ENCODE results near the gene ADAMTSL3.

The ADAMTSL3 gene

GRCh38 chr15:83671603-83672002, 17.7 kb downstream of the ADAMTSL3 start:
- TF ChIP-seq EGR1 (IDR thresholded peaks at IDR 0.05) (no peak), TCF12 (IDR thresholded peaks at IDR 0.05; ENCODE audit: low read depth) (no peak), NFIC (IDR thresholded peaks at IDR 0.05) (no peak), RAD21 (IDR thresholded peaks at IDR 0.05; ENCODE audit: low read depth) (no peak), CEBPB (IDR thresholded peaks at IDR 0.05) (no peak), FOXM1 (IDR thresholded peaks at IDR 0.05; ENCODE audit: borderline replicate concordance, low read depth) (no peak), CREB1 (IDR thresholded peaks at IDR 0.05; ENCODE audit: low read depth) (no peak), TEAD4 (IDR thresholded peaks at IDR 0.05) (no peak), EP300 (IDR thresholded peaks at IDR 0.05; ENCODE audit: borderline replicate concordance) (no peak), YY1 (IDR thresholded peaks at IDR 0.05; ENCODE audit: low read depth) (no peak), ZBTB7A (IDR thresholded peaks at IDR 0.05; ENCODE audit: low read depth) (no peak), TAF1 (IDR thresholded peaks at IDR 0.05; ENCODE audit: low read depth) (no peak), USF1 (IDR thresholded peaks at IDR 0.05) (no peak)
- TF ChIP-seq, protein P1, sequence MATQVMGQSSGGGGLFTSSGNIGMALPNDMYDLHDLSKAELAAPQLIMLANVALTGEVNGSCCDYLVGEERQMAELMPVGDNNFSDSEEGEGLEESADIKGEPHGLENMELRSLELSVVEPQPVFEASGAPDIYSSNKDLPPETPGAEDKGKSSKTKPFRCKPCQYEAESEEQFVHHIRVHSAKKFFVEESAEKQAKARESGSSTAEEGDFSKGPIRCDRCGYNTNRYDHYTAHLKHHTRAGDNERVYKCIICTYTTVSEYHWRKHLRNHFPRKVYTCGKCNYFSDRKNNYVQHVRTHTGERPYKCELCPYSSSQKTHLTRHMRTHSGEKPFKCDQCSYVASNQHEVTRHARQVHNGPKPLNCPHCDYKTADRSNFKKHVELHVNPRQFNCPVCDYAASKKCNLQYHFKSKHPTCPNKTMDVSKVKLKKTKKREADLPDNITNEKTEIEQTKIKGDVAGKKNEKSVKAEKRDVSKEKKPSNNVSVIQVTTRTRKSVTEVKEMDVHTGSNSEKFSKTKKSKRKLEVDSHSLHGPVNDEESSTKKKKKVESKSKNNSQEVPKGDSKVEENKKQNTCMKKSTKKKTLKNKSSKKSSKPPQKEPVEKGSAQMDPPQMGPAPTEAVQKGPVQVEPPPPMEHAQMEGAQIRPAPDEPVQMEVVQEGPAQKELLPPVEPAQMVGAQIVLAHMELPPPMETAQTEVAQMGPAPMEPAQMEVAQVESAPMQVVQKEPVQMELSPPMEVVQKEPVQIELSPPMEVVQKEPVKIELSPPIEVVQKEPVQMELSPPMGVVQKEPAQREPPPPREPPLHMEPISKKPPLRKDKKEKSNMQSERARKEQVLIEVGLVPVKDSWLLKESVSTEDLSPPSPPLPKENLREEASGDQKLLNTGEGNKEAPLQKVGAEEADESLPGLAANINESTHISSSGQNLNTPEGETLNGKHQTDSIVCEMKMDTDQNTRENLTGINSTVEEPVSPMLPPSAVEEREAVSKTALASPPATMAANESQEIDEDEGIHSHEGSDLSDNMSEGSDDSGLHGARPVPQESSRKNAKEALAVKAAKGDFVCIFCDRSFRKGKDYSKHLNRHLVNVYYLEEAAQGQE (IDR thresholded peaks at IDR 0.05; ENCODE audit: low read depth), result no peak
- TF ChIP-seq, protein P2, sequence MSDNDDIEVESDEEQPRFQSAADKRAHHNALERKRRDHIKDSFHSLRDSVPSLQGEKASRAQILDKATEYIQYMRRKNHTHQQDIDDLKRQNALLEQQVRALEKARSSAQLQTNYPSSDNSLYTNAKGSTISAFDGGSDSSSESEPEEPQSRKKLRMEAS (IDR thresholded peaks at IDR 0.05), result no peak

- TF ChIP-seq TCF12 (IDR thresholded peaks at IDR 0.05; ENCODE audit: low read depth), result no peak
- TF ChIP-seq, protein P1 (IDR thresholded peaks at IDR 0.05; ENCODE audit: low read depth), result no peak
- TF ChIP-seq YY1 (IDR thresholded peaks at IDR 0.05; ENCODE audit: low read depth), result no peak
- no peak for TF ChIP-seq TAF1 (IDR thresholded peaks at IDR 0.05; ENCODE audit: low read depth)
- TF ChIP-seq FOXM1 (IDR thresholded peaks at IDR 0.05; ENCODE audit: borderline replicate concordance, low read depth), result no peak
- TF ChIP-seq ZBTB7A (IDR thresholded peaks at IDR 0.05; ENCODE audit: low read depth), result no peak
- TF ChIP-seq, protein P2 (IDR thresholded peaks at IDR 0.05), result no peak
- TF ChIP-seq RAD21 (IDR thresholded peaks at IDR 0.05; ENCODE audit: low read depth), result no peak
- TF ChIP-seq NFIC (IDR thresholded peaks at IDR 0.05), result no peak
- no peak for TF ChIP-seq EP300 (IDR thresholded peaks at IDR 0.05; ENCODE audit: borderline replicate concordance)
- TF ChIP-seq USF1 (IDR thresholded peaks at IDR 0.05), result no peak
- no peak for TF ChIP-seq CREB1 (IDR thresholded peaks at IDR 0.05; ENCODE audit: low read depth)
- TF ChIP-seq EGR1 (IDR thresholded peaks at IDR 0.05), result no peak
- no peak for TF ChIP-seq CEBPB (IDR thresholded peaks at IDR 0.05)
These were observed 19.5 kb downstream of the ADAMTSL3 start for GRCh38 chr15:83673385-83673784.

DNA sequence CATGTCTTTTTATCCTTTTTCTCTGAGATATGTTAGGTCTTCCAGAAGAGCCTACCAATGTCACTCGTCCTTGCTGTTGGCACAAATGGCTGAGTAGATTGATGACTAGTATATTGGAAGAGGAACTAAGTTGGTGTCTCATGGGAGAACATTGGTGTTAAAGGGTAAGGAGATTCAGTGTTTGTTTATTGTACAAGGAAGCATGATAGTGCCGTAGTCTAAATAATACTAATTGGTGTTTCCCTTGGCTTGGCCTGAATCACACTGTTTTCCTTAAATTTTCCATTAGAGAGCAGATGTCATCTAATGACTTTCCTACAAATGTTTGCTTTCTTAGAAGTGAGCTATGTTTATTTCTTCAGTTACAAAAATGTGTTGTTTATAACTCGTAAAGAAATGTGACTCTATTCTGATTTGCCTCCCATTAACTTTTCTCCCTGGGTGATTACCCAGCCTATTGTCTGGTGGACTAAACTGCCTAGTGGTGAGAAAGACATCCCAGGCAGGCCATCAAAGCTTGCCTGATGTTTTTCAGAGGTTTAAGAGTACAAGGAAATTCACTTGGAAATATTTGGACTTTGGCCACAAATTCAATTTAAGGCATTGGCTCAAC, 28.7 kb downstream of the ADAMTSL3 start:
- TF ChIP-seq EP300 (IDR thresholded peaks at IDR 0.05; ENCODE audit: borderline replicate concordance), result no peak
- no peak for TF ChIP-seq USF1 (IDR thresholded peaks at IDR 0.05)
- no peak for TF ChIP-seq EGR1 (IDR thresholded peaks at IDR 0.05)
- TF ChIP-seq TEAD4 (IDR thresholded peaks at IDR 0.05), result no peak
- no peak for TF ChIP-seq CREB1 (IDR thresholded peaks at IDR 0.05; ENCODE audit: low read depth)
- no peak for TF ChIP-seq RAD21 (IDR thresholded peaks at IDR 0.05; ENCODE audit: low read depth)
- no peak for TF ChIP-seq NFIC (IDR thresholded peaks at IDR 0.05)
- TF ChIP-seq CEBPB (IDR thresholded peaks at IDR 0.05), result no peak
- TF ChIP-seq YY1 (IDR thresholded peaks at IDR 0.05; ENCODE audit: low read depth), result no peak
- TF ChIP-seq FOXM1 (IDR thresholded peaks at IDR 0.05; ENCODE audit: borderline replicate concordance, low read depth), result no peak
- TF ChIP-seq, protein P2 (IDR thresholded peaks at IDR 0.05), result no peak
- TF ChIP-seq TCF12 (IDR thresholded peaks at IDR 0.05; ENCODE audit: low read depth), result no peak
- TF ChIP-seq, protein P1 (IDR thresholded peaks at IDR 0.05; ENCODE audit: low read depth), result no peak
- no peak for TF ChIP-seq ZBTB7A (IDR thresholded peaks at IDR 0.05; ENCODE audit: low read depth)
- no peak for TF ChIP-seq TAF1 (IDR thresholded peaks at IDR 0.05; ENCODE audit: low read depth)
